H9 (cell line): ENCODE data around the gene SRP54. TPM values are rescaled to one million over a fixed set of nuclear protein-coding genes. Genes with fewer than 3 reads are reported as not detected.

Experiments used
- DNase-seq: peaks from one replicate; pipeline ENCODE4 v3.0.0-alpha.2; 2017
- H2AFZ ChIP-seq: one replicate; pipeline ENCODE4 v1.6.1; 2013; ENCODE audit warnings: mild to moderate bottlenecking, low read length, control low read depth, moderate library complexity
- H2AK5ac ChIP-seq: 2 replicates; pipeline ENCODE4 v1.6.1; 2013; ENCODE audit warnings: low read length, control low read depth, mixed read lengths; ENCODE audit not compliant: insufficient read length
- H2BK120ac ChIP-seq: one replicate; pipeline ENCODE4 v1.6.1; 2013; ENCODE audit warnings: low read depth, mild to moderate bottlenecking, low read length, control low read depth, inconsistent platforms; ENCODE audit not compliant: poor library complexity, severe bottlenecking
- H2BK12ac ChIP-seq: 2 replicates; pipeline ENCODE4 v1.6.1; 2013; ENCODE audit warnings: low read length, control low read depth, mixed read lengths, low read depth; ENCODE audit not compliant: insufficient read length
- H2BK15ac ChIP-seq: 2 replicates; pipeline ENCODE4 v1.6.1; 2013; ENCODE audit warnings: low read depth, low read length, control low read depth
- H2BK20ac ChIP-seq: one replicate; pipeline ENCODE4 v1.6.1; 2013; ENCODE audit warnings: low read depth, mild to moderate bottlenecking, low read length, control low read depth, inconsistent platforms; ENCODE audit not compliant: poor library complexity, severe bottlenecking
- H2BK5ac ChIP-seq: 2 replicates; pipeline ENCODE4 v1.6.1; 2013; ENCODE audit warnings: low read length, control low read depth, mixed read lengths; ENCODE audit not compliant: insufficient read length
- H3K14ac ChIP-seq: 2 replicates; pipeline ENCODE4 v1.6.1; 2013; ENCODE audit warnings: low read length, control low read depth; ENCODE audit not compliant: insufficient read depth
- H3K18ac ChIP-seq: 2 replicates; pipeline ENCODE4 v1.6.1; 2013; ENCODE audit warnings: low read depth, mild to moderate bottlenecking, mixed read lengths, low read length, control low read depth; ENCODE audit not compliant: insufficient read length
- H3K23ac ChIP-seq: 2 replicates; pipeline ENCODE4 v1.6.1; 2013; ENCODE audit warnings: low read length, control low read depth, mixed read lengths, low read depth; ENCODE audit not compliant: insufficient read length
- H3K23me2 ChIP-seq: 2 replicates; pipeline ENCODE4 v1.6.1; 2013; ENCODE audit warnings: low read depth, mild to moderate bottlenecking, mixed read lengths, low read length, control low read depth; ENCODE audit not compliant: insufficient read length, poor library complexity, severe bottlenecking
- H3K27ac ChIP-seq: 2 replicates; pipeline ENCODE4 v1.5.1; 2013; ENCODE audit warnings: low read length, control low read depth, mixed read lengths, low read depth; ENCODE audit not compliant: insufficient read length
- H3K27me3 ChIP-seq: 2 replicates; pipeline ENCODE4 v1.6.1; 2013; ENCODE audit warnings: low read length, control low read depth, inconsistent platforms; ENCODE audit not compliant: insufficient read depth
- H3K4ac ChIP-seq: 2 replicates; pipeline ENCODE4 v1.6.1; 2013; ENCODE audit warnings: low read depth, mild to moderate bottlenecking, control low read depth, inconsistent platforms, low read length, moderate library complexity
- H3K4me1 ChIP-seq: 2 replicates; pipeline ENCODE4 v1.6.1; 2013; ENCODE audit warnings: low read length, control low read depth, inconsistent platforms; ENCODE audit not compliant: insufficient read depth
- H3K4me2 ChIP-seq: 2 replicates; pipeline ENCODE4 v1.6.1; 2013; ENCODE audit warnings: low read length, control low read depth, mixed read lengths; ENCODE audit not compliant: insufficient read length, insufficient read depth
- H3K56ac ChIP-seq: 2 replicates; pipeline ENCODE4 v1.6.1; 2013; ENCODE audit warnings: low read depth, mild to moderate bottlenecking, mixed read lengths, low read length, control low read depth; ENCODE audit not compliant: insufficient read length
- H3K79me1 ChIP-seq: 2 replicates; pipeline ENCODE4 v1.6.1; 2013; ENCODE audit warnings: low read depth, mild to moderate bottlenecking, moderate library complexity, low read length, control low read depth, inconsistent platforms; ENCODE audit not compliant: insufficient read depth, poor library complexity, severe bottlenecking
- H3K79me2 ChIP-seq: 2 replicates; pipeline ENCODE4 v1.6.1; 2013; ENCODE audit warnings: low read length, control low read depth, inconsistent platforms; ENCODE audit not compliant: insufficient read depth
- H3K9ac ChIP-seq: 2 replicates; pipeline ENCODE4 v1.6.1; 2013; ENCODE audit warnings: low read length, control low read depth, mixed read lengths; ENCODE audit not compliant: insufficient read length; ENCODE audit errors: extremely low read depth
- H3K9me3 ChIP-seq: one replicate; pipeline ENCODE4 v1.6.1; 2013; ENCODE audit warnings: low read depth, low read length, inconsistent platforms; ENCODE audit not compliant: control insufficient read depth
- H3T11ph ChIP-seq: one replicate; pipeline ENCODE4 v1.6.1; 2013; ENCODE audit warnings: mild to moderate bottlenecking, low read length, control low read depth, inconsistent platforms
- H4K20me1 ChIP-seq: one replicate; pipeline ENCODE4 v1.6.1; 2013; ENCODE audit not compliant: control insufficient read depth, insufficient read length, insufficient read depth
- H4K5ac ChIP-seq: 2 replicates; pipeline ENCODE4 v1.6.1; 2013; ENCODE audit warnings: low read depth, mild to moderate bottlenecking, mixed read lengths, low read length, control low read depth; ENCODE audit not compliant: insufficient read length
- H4K8ac ChIP-seq: replicated peaks from 2 replicates; pipeline ENCODE4 v1.6.1; 2013; ENCODE audit warnings: low read length, control low read depth, mixed read lengths, low read depth; ENCODE audit not compliant: insufficient read length
- H4K91ac ChIP-seq: 2 replicates; pipeline ENCODE4 v1.6.1; 2013; ENCODE audit warnings: low read depth, mild to moderate bottlenecking, moderate library complexity, mixed read lengths, low read length, control low read depth; ENCODE audit not compliant: insufficient read length
- H3K27ac Mint-ChIP-seq, 3 experiments: 2 replicates in 2 of 3; 3 replicates in 1 of 3; pipeline ENCODE4 v1.8.0; 2020 to 2021; ENCODE audit warnings: mixed read lengths in 3 of 3, mild to moderate bottlenecking in 1 of 3, moderate library complexity in 1 of 3
- H3K27me3 Mint-ChIP-seq: 2 replicates; pipeline ENCODE4 v1.8.0; 2021; ENCODE audit warnings: low read depth, mild to moderate bottlenecking, moderate library complexity, mixed read lengths
- H3K36me3 Mint-ChIP-seq, 3 experiments: 2 replicates in 2 of 3; 3 replicates in 1 of 3; pipeline ENCODE4 v1.8.0; 2020 to 2021; ENCODE audit warnings: low read depth in 3 of 3, mixed read lengths in 3 of 3; ENCODE audit not compliant: insufficient read depth in 1 of 3
- H3K4me1 Mint-ChIP-seq, 2 experiments: 2 replicates each; pipeline ENCODE4 v1.8.0; 2020; ENCODE audit warnings: mixed read lengths in 2 of 2
- H3K4me3 Mint-ChIP-seq, 2 experiments: 2 replicates in 1 of 2; 3 replicates in 1 of 2; pipeline ENCODE4 v1.8.0; 2020 to 2021; ENCODE audit warnings: mild to moderate bottlenecking in 2 of 2, mixed read lengths in 2 of 2, moderate library complexity in 1 of 2
- H3K9me3 Mint-ChIP-seq, 2 experiments: 2 replicates in 1 of 2; 3 replicates in 1 of 2; pipeline ENCODE4 v1.8.0; 2020; ENCODE audit warnings: mild to moderate bottlenecking in 2 of 2, mixed read lengths in 2 of 2, moderate library complexity in 1 of 2
- WGBS: extraction: QIAGEN DNeasy Blood & Tissue Kit; methylation state at CpG from one replicate; pipeline ENCODE4 v1.1.7; 2013; ENCODE audit warnings: missing lambda C conversion rate, low lambda C conversion rate, mixed read lengths; ENCODE audit not compliant: insufficient read length; ENCODE audit errors: extremely low coverage; 5-methylcytosine and 5-hydroxymethylcytosine counted together
- long read RNA-seq: library from polyadenylated mRNA; unstranded; transcript quantifications from one replicate; pipeline ENCODE4 v2.0.0, GENCODE V29; 2020
- total RNA-seq: library from RNA; stranded (reverse); gene quantifications from 2 replicates; pipeline ENCODE4 v1.2.1, GENCODE V29; 2021
- TF ChIP-seq, protein P1 (sequence below): fragments of 200-600 bp; sonication (generic); conservative IDR thresholded peaks from 3 replicates; pipeline ENCODE4 v1.8.0; 2021; ENCODE audit warnings: antibody characterized with exemption, mild to moderate bottlenecking

SRP54 gene
- 54.7 and 57.7 TPM in 2 replicates for total RNA-seq
- long read RNA-seq, transcript SRP54-201 (16 exons, 2,279 nt), result major isoform, 552 of 632 reads
- long read RNA-seq, partial matches to known transcripts, result 22 of 632 reads
- long read RNA-seq, other reads (novel, unspliced or antisense), result 54 of 632 reads

GRCh38 chr14:34982421-34983147 lies at the start of gene SRP54:
Gene SRP54, plus strand, starts transcription at chr14:34982992. Its CDS starts 13,718 bp downstream, at chr14:34996710.
- Histone ChIP-seq H2BK5ac (no peak within 1 kb of the TSS), H3K27me3 (no peaks in the 10 kb centered on the region), H2BK15ac (no peak within 1 kb of the TSS), H3K14ac (peak within 1 kb of the TSS; percentile 60; the same call in 1 of the 2 replicates), H4K5ac (no peak within 1 kb of the TSS), H3K4me2 (peak within 1 kb of the TSS; percentile 82), H3K56ac (no peak within 1 kb of the TSS), H4K8ac (no peak within 1 kb of the TSS), H3K9ac (peak within 1 kb of the TSS; percentile 89), H3K23ac (no peak within 1 kb of the TSS), H4K91ac (no peak within 1 kb of the TSS), H3K23me2 (peaks cover 13% of the 10 kb centered on the region), H3K18ac (peak within 1 kb of the TSS; percentile 76), H3K4me1 (no peaks in the 10 kb centered on the region), H3K27ac (peak within 1 kb of the TSS; percentile 90), H3K79me1 (peaks cover 3% of the 10 kb centered on the region), H3K4ac (no peak within 1 kb of the TSS), H2AFZ (peak within 1 kb of the TSS; percentile 74), H2BK20ac (no peak within 1 kb of the TSS), H2BK120ac (no peak within 1 kb of the TSS), H2BK12ac (no peak within 1 kb of the TSS), H2AK5ac (no peak within 1 kb of the TSS), H3K9me3 (no peaks in the 10 kb centered on the region), H4K20me1 (no peaks in the 10 kb centered on the region), H3T11ph (no peak within 1 kb of the TSS), H3K79me2 (peaks cover 8% of the 10 kb centered on the region; the same call in 1 of the 2 replicates)
- TF ChIP-seq, protein P1, sequence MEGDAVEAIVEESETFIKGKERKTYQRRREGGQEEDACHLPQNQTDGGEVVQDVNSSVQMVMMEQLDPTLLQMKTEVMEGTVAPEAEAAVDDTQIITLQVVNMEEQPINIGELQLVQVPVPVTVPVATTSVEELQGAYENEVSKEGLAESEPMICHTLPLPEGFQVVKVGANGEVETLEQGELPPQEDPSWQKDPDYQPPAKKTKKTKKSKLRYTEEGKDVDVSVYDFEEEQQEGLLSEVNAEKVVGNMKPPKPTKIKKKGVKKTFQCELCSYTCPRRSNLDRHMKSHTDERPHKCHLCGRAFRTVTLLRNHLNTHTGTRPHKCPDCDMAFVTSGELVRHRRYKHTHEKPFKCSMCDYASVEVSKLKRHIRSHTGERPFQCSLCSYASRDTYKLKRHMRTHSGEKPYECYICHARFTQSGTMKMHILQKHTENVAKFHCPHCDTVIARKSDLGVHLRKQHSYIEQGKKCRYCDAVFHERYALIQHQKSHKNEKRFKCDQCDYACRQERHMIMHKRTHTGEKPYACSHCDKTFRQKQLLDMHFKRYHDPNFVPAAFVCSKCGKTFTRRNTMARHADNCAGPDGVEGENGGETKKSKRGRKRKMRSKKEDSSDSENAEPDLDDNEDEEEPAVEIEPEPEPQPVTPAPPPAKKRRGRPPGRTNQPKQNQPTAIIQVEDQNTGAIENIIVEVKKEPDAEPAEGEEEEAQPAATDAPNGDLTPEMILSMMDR, result peak; percentile 28; the same call in 2 of the 3 replicates
- H3K9me3 Mint-ChIP-seq, result no peaks in the 10 kb centered on the region
- peaks cover 2 to 3% of the 10 kb centered on the region in 2 experiments for H3K4me1 Mint-ChIP-seq
- peaks cover 0 to 2% (median 0%) of the 10 kb centered on the region in 3 experiments; a peak in 4 of 7 replicates for H3K36me3 Mint-ChIP-seq
- no peaks in the 10 kb centered on the region; the same call in 1 of the 2 replicates for H3K27me3 Mint-ChIP-seq
- DNase-seq, result peak; percentile 100
- no peak within 1 kb of the TSS for H3K4me3 Mint-ChIP-seq
- no peak within 1 kb of the TSS for H3K27ac Mint-ChIP-seq
- WGBS, result no CpG with 5 or more reads among the region's 45 CpGs
